ENCODE results near the gene CATSPERD.
A peak's percentile ranks its signal among the peaks of the same experiment; 100 is the strongest.

The CATSPERD gene

GRCh38 chr19:5789351-5789761 is 68.9 kb downstream of the CATSPERD start:
- DNase-seq, result no peak

- DNase-seq, result no peak
These were observed 69.6 kb downstream of the CATSPERD start for GRCh38 chr19:5789886-5790558.

- DNase-seq, result peak; percentile 98
These were observed 70.4 kb downstream of the CATSPERD start, which contains the start of gene DUS3L for GRCh38 chr19:5790559-5791520. Gene DUS3L, minus strand, starts transcription at chr19:5791163. Its CDS starts 22 bp downstream, at chr19:5791141.

- no peak for DNase-seq
These were observed 71.8 kb downstream of the CATSPERD start for GRCh38 chr19:5792224-5792623.

GRCh38 chr19:5793188-5793587 is 72.8 kb downstream of the CATSPERD start:
- DNase-seq, result no peak

GRCh38 chr19:5795382-5795919 is 75.0 kb downstream of the CATSPERD start:
- DNase-seq, result no peak

- DNase-seq, result no peak
These were observed 77.8 kb downstream of the CATSPERD start for GRCh38 chr19:5798244-5798643.

- DNase-seq, result peak; percentile 66
These were observed 79.1 kb downstream of the CATSPERD start for GRCh38 chr19:5799247-5800241.

- DNase-seq, result no peak
These were observed 80.2 kb downstream of the CATSPERD start for GRCh38 chr19:5800361-5801270.

GRCh38 chr19:5801796-5802619 is 81.6 kb downstream of the CATSPERD start:
- no peak for DNase-seq

GRCh38 chr19:5803441-5803751 is 83.0 kb downstream of the CATSPERD start:
- DNase-seq, result no peak

- peak; percentile 85 for DNase-seq
These were observed 83.5 kb downstream of the CATSPERD start for GRCh38 chr19:5803752-5804515.

GRCh38 chr19:5804516-5805461 is 84.4 kb downstream of the CATSPERD start, which contains the start of gene NRTN:
Gene NRTN, plus strand, starts transcription at chr19:5805067. Its CDS starts 19,099 bp downstream, at chr19:5824166.
- no peak for DNase-seq

- DNase-seq, result peak; percentile 74
These were observed 85.2 kb downstream of the CATSPERD start for GRCh38 chr19:5805462-5806132.

GRCh38 chr19:5806133-5806489 is 85.7 kb downstream of the CATSPERD start:
- DNase-seq, result no peak

GRCh38 chr19:5806905-5807304 is 86.5 kb downstream of the CATSPERD start:
- no peak for DNase-seq

- DNase-seq, result no peak
These were observed 87.8 kb downstream of the CATSPERD start for GRCh38 chr19:5808120-5808816.
